HG03460 (cell line): ENCODE measurements around the gene GALNT7.
"Not testable (repeated sequence)": the region's sequence is repeated elsewhere in the genome, so short reads cannot be mapped to it uniquely, and the experiment has no call there.

Source experiments
- ATAC-seq: cut with Tn5 transposase; IDR thresholded peaks from one replicate; pipeline ENCODE4 v1.9.1; 2021; ENCODE audit not compliant: unreplicated experiment

GALNT7 gene

GRCh38 chr4:173168396-173169177 is at the start of gene GALNT7:
GALNT7 (plus strand) TSS chr4:173168811; CDS start chr4:173168836, 25 bp downstream.
- ATAC-seq, result peak; percentile 28

GRCh38 chr4:173118819-173119218 is 49.8 kb upstream of the GALNT7 start:
- not testable (repeated sequence) for ATAC-seq

- no peak for ATAC-seq
Measured at GRCh38 chr4:173119818-173120217, 48.8 kb upstream of the GALNT7 start.

GRCh38 chr4:173121076-173121561 is 47.5 kb upstream of the GALNT7 start:
- ATAC-seq, result peak; percentile 100

- ATAC-seq, result no peak
Measured at GRCh38 chr4:173124209-173124865, 44.3 kb upstream of the GALNT7 start.

- no peak for ATAC-seq
Measured at GRCh38 chr4:173125216-173125812, 43.3 kb upstream of the GALNT7 start.

- no peak for ATAC-seq
Measured at GRCh38 chr4:173128199-173128890, 40.3 kb upstream of the GALNT7 start.

GRCh38 chr4:173130687-173131086 is 37.9 kb upstream of the GALNT7 start:
- no peak for ATAC-seq

GRCh38 chr4:173134426-173134825 is 34.2 kb upstream of the GALNT7 start:
- ATAC-seq, result no peak

- ATAC-seq, result no peak
Measured at GRCh38 chr4:173135241-173135847, 33.3 kb upstream of the GALNT7 start.

GRCh38 chr4:173138624-173139023 is 30.0 kb upstream of the GALNT7 start:
- no peak for ATAC-seq

- ATAC-seq, result no peak
Measured at GRCh38 chr4:173139561-173139960, 29.1 kb upstream of the GALNT7 start.

GRCh38 chr4:173145131-173145530 is 23.5 kb upstream of the GALNT7 start:
- ATAC-seq, result no peak

GRCh38 chr4:173146456-173146855 is 22.2 kb upstream of the GALNT7 start:
- no peak for ATAC-seq

GRCh38 chr4:173151496-173151895 is 17.1 kb upstream of the GALNT7 start:
- no peak for ATAC-seq

- no peak for ATAC-seq
Measured at GRCh38 chr4:173152104-173152503, 16.5 kb upstream of the GALNT7 start.

- no peak for ATAC-seq
Measured at GRCh38 chr4:173153445-173153844, 15.2 kb upstream of the GALNT7 start.

GRCh38 chr4:173159791-173160190 is 8.8 kb upstream of the GALNT7 start:
- ATAC-seq, result no peak

- no peak for ATAC-seq
Measured at GRCh38 chr4:173160871-173161270, 7.7 kb upstream of the GALNT7 start.

- no peak for ATAC-seq
Measured at GRCh38 chr4:173161311-173161710, 7.3 kb upstream of the GALNT7 start.

GRCh38 chr4:173165706-173166105 is 2.9 kb upstream of the GALNT7 start:
- ATAC-seq, result no peak
